DND-41 (cell line): ENCODE measurements around the gene AKAP3.

ENCODE experiments used
- CTCF ChIP-seq: IDR thresholded peaks from 2 replicates; pipeline ENCODE4 v1.5.1; 2012; ENCODE audit warnings: borderline replicate concordance, low read length, moderate library complexity, mild to moderate bottlenecking; ENCODE audit not compliant: poor library complexity, severe bottlenecking; ENCODE audit errors: extremely low read depth
- EZH2 ChIP-seq: IDR thresholded peaks from 3 replicates; pipeline ENCODE4 v1.6.1; 2012; ENCODE audit warnings: borderline replicate concordance, low read depth, mild to moderate bottlenecking, moderate library complexity, low read length, inconsistent platforms; ENCODE audit not compliant: severe bottlenecking

- TF ChIP-seq CTCF (no peak), EZH2 (no peak)
Measured at GRCh38 chr12:4653691-4654090, 4.8 kb upstream of the AKAP3 start.
